Stimulated activated CD4-positive, alpha-beta T cell treated with anti-CD3 and anti-CD28 coated beads, Interleukin-12 subunit alpha, Interleukin-12 subunit beta, amount 100 ng/mL, for 48 hours (primary cell): Measurements from ENCODE around the gene KLHL30.

Source experiments
- DNase-seq, 3 donors: peaks; one replicate each; pipeline ENCODE4 v3.0.0-alpha.2; 2020; ENCODE audit warnings: low read depth in 2 of 3, low spot score in 1 of 3

Gene KLHL30

GRCh38 chr2:238117199-238118154, 21.0 kb upstream of the KLHL30 start:
- DNase-seq: no peak

DNA sequence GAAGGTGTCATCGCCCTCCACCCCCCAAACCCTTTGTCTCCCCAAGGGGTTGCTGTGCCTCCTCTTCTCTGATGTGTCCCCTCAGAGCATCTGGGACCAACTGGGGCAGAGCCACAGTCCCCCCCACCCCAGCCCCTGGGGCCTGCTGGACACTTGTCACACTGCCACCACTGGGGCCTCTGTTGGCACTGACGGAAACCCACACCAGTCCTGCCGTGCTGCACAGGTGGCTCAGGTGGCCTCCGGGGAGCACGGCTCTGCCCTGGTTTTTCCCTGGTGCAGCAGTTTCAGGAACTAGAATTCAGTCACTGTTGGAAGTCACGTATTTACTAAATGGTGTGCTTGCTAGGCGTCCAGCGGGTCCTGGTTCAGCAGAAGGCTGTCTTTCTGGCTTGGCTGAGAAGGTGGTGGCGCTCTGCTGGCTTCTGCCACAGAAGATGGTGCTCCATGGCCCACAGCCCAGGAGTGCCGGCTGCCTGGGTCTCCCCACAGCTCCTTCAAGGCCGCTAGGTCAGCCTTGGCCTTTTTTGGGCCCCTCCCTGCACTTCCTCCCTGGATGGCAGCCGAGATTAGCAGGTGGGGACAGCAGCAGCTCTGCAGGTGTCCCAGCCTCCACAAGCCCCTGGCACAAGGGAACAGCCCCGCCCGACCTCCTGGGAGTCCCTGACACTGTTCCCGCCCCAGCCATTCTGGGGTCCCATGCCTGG, 18.6 kb upstream of the KLHL30 start:
- no peak for DNase-seq

- no peak for DNase-seq
Observed at GRCh38 chr2:238120463-238121298, 17.8 kb upstream of the KLHL30 start.

GRCh38 chr2:238121511-238122286, 16.8 kb upstream of the KLHL30 start:
- DNase-seq: no peak

DNA sequence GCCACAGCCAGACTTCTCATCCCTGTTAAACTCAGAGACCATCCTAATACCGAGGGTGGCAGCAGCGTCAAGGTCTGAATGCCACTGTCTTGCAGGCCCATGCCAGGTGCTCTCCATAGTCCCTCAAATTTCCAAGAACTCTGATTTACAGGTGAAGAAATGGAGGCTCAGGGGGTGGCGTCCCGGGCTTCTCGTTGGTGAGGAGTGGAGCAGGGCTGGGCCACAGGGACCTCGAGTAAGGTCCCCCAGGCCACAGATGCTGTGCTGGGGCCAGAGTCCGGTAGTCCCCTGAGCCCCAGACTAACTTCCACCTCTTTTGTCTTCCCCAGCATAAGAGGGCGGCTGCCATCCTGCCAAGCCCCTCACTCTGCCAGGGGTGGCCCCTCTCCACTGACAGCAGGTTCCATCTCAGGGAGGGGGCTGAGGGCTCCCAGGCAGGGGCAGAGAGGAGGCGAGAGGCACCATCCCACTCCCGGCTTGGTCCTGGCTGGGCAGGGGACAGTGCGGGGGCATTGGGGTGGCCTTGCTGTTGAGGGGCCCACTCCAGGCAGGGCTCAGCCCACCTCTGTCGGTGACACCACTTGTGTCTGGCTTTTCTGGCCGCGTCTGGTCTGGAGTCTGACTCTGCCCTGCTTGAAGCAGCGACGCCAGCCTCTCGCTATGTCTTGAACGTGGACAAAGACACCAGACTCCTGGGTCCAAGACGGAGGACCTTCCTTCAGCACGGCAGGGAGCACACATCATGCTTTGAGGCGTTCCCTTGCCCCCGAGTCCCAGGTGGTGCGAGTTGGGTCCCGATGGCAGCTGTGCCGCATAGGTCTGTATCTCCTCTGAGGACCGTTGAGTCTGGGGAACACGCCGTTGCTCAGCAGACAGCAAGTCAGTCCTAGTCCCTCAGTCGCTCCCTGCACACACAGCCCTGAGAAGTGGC, 15.9 kb upstream of the KLHL30 start:
- no peak for DNase-seq

DNA sequence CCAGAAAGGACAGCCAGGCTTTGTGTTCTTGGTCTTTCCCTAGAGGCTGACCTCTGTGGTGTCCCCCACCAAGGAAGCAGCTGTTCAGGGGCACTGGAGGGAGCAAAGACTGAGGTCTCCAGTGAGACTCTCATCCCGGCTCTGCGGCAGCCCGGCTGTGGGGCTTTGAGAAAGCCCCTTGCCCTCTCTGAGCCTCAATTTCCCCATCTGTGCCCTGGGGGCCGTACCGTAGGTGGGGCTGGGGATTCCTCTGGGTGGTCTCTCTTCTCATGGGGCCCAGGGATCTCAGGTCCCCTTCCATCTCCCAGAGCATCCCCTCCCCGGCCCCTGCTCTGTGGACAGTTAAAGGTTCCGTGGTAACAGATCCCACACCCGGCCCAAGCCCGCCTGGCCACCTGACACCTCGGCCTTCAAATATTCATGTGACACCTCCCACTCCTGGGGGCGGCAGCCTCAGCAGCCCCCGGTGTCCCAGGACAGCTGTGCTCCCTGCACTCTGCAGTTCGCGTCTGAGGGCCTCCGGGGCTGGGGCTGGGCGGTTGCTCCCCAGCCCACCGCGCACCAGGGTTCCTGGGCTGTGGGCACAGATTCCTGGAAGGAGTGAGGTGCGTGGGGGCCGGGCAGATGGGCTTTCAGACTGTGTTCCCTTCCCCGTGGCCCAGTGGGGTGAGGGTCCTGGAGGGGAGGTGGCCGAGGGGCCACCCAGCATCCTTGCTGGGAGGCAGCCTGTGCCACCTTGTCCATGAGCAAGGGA, 15.1 kb upstream of the KLHL30 start:
- no peak for DNase-seq

DNA sequence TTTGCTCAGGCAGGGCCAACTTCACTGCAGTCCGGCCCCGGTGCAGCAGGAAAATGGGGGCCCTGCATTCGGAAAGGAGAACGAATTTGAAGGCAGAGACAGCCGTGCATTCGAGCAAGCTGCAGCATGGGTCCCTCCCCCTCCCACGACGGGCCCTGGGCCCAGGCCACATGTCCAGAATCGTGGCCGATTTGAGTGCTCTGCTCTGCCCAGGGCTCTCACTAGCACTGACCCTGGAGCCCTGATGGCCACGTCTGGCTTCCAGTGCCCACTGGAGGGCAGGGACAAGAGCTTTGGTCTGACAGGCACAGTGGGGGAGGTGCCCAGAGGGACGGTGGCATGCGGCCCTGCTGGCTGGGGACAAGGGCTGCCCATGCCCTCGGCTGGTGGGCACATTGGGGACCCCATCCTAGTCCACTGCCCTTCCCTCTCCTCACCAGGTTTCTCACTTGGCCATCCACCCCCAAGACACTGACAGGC, 14.4 kb upstream of the KLHL30 start:
- no peak for DNase-seq

GRCh38 chr2:238124488-238125126, 13.9 kb upstream of the KLHL30 start:
- DNase-seq: no peak

- no peak for DNase-seq
Observed at GRCh38 chr2:238125127-238125885, 13.2 kb upstream of the KLHL30 start.

GRCh38 chr2:238126338-238126737, 12.1 kb upstream of the KLHL30 start:
- DNase-seq: no peak

DNA sequence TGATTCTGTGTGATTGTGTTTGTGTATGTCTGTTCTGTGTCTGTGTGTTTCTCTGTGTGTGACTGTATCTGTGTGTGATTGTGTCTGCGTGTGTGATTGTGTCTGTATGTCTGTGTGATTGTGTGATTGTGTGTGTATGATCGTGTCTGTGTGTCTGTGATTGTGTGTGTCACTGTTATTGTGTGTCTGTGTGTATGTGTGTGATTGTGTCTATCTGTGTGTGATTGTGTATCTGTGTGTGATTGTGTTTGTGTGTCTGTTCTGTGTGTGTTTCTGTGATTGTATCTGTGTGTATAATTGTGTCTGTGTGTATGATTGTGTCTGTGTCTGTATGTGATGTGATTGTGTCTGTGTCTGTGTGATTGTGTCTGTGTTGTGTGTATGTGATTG, 11.7 kb upstream of the KLHL30 start:
- DNase-seq: no peak

DNA sequence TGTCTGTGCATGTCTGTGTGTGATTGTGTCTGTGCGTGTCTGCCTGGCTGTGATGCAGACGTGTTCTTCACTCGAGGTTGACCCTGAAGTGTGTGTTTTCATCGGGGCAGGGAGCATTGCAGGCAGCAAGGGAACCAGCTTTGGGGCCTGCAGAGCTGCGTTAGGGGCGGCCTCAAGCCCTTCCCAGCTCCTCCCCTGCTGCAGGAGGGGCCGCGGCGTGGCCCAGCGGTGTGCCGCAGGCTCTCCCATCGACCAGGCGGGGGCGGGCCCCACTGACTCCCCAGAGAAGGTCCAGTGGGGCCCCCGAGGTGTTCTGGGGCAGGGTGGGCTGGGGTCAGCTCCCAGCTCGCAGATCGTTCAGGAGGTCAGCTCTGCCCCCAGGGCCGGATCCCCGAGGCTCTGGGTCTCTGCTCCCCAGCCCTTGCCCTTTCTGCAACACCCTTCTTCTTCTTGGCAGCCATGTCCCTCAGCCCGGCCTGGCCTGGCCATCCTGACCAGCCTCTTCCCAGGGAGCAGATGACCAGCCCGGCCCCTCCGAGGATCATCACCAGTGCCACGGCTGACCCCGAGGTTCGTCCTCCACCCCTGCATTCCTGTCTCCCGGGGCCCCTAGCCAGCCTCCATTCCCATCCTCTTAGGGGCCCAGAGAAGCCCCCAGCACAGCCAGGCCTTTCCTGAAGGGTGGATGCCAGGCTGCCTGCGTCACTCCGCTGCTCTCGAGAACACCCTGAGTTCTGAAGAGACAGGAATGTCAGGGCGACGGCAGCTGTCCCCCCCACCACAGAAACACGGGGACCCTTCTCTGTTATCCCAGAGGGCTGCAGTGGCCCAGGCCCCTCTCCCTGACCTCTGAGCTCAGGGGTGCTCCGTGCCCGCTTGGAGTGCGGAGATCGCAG, 11.1 kb upstream of the KLHL30 start:
- DNase-seq: no peak

GRCh38 chr2:238128061-238128440, 10.4 kb upstream of the KLHL30 start:
- no peak for DNase-seq

DNA sequence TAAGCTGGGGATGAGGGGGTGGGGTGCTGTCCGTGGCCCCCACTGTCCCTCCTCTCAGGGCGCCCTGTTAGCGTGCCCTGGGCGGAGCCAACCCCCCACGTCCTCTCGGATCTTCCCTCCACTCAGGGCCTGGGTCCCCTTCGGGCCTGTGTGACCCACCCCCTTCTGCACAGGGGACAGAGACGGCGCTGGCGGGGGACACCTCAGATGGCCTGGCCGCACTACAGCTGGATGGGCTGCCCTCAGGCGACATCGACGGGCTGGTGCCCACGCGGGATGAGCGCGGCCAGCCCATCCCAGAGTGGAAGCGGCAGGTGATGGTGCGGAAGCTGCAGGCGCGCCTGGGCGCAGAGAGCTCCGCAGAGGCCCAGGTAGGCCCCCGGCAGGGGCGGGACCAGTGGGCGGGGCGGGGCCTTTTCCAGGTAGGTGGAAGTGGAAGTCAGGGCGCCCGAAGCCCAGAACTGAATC, 9.9 kb upstream of the KLHL30 start:
- no peak for DNase-seq

DNA sequence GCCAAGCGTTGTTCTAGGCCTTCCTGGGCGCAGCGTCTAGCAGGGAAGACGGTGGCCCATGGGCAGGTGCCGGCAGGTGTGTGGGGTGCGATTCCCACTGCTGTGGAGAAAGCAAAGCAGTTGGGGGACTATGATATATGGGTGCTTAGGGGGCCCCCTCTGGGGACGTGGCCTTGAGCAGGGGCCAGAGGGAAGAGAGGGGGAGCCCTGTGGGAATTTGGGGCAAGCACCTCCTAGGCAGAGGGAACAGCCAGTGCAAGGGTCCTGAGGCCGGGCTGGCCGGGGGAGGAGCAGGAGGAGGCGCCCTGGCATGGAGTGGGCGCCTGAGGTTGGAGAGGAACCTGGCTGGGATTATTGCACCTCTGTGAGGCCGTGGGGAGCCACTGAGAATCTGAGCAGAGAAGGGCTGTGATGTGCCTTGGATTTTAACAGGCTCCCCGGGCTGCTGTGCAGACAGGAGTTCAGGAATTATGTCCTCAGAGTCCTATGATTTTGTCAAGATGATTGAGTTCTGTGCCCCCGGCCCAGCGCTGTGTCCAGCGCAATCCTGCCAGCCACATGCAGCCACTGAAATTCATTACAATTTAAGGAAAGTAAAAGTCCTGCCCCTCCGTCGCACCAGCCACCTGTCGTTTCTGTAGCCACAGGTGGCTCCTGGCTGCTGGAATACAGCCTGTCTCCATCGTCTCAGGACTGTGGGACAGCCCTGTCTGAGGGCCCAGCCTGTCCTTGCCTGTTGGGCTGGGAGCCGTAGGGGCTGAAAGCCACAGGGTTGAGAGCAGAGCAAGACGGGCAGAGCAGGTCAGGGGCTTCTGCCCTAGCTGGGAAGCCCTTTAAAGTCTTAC, 9.1 kb upstream of the KLHL30 start:
- DNase-seq: no peak
